OCI-LY7 (cell line): ENCODE measurements around the gene CETN3.

Source experiments
- CTCF ChIP-seq: fragments of 200-600 bp; sonication (generic); conservative IDR thresholded peaks from 2 replicates; pipeline ENCODE4 v1.5.1; 2014; ENCODE audit warnings: mild to moderate bottlenecking, antibody characterized with exemption, low read length, moderate library complexity, mixed read lengths
- EZH2phosphoT487 ChIP-seq: fragments of 200-600 bp; sonication (generic); IDR thresholded peaks from 2 replicates; pipeline ENCODE4 v1.6.1; 2018; ENCODE audit warnings: low read depth, borderline replicate concordance, mild to moderate bottlenecking, mixed run types, antibody characterized with exemption, low read length, moderate library complexity, mixed read lengths

- TF ChIP-seq CTCF (no peak), EZH2phosphoT487 (no peak)
Measured at GRCh38 chr5:90408571-90409317, 812 bp downstream of the CETN3 start.
